ENCODE results near the gene TRIM66.

The TRIM66 gene

GRCh38 chr11:8654503-8654902, 28.0 kb downstream of the TRIM66 start:
- DNase-seq = peak; percentile 14

GRCh38 chr11:8652140-8652539, 30.3 kb downstream of the TRIM66 start:
- DNase-seq = peak; percentile 97

GRCh38 chr11:8650401-8650990, 32.0 kb downstream of the TRIM66 start:
- peak; percentile 22 for DNase-seq

- peak; percentile 83 for DNase-seq
Observed at GRCh38 chr11:8649361-8649760, 33.1 kb downstream of the TRIM66 start.

- no peak for DNase-seq
Observed at GRCh38 chr11:8646873-8647272, 35.6 kb downstream of the TRIM66 start.

GRCh38 chr11:8642196-8642841, 40.1 kb downstream of the TRIM66 start:
- DNase-seq = no peak

GRCh38 chr11:8641332-8641731, 41.1 kb downstream of the TRIM66 start:
- no peak for DNase-seq

GRCh38 chr11:8640267-8640906, 42.1 kb downstream of the TRIM66 start:
- DNase-seq = no peak

- no peak for DNase-seq
Observed at GRCh38 chr11:8639655-8640054, 42.8 kb downstream of the TRIM66 start.

GRCh38 chr11:8638300-8638699, 44.2 kb downstream of the TRIM66 start:
- peak; percentile 46 for DNase-seq

GRCh38 chr11:8636127-8636526, 46.3 kb downstream of the TRIM66 start:
- no peak for DNase-seq

GRCh38 chr11:8634498-8634897, 48.0 kb downstream of the TRIM66 start:
- no peak for DNase-seq

- DNase-seq = peak; percentile 84
Observed at GRCh38 chr11:8631395-8632118, 50.9 kb downstream of the TRIM66 start.

GRCh38 chr11:8624698-8625097, 57.8 kb downstream of the TRIM66 start:
- no peak for DNase-seq

GRCh38 chr11:8621147-8621546, 61.3 kb downstream of the TRIM66 start:
- DNase-seq = no peak

- DNase-seq = no peak
Observed at GRCh38 chr11:8617063-8617462, 65.4 kb downstream of the TRIM66 start.

- no peak for DNase-seq
Observed at GRCh38 chr11:8615291-8616032, 67.0 kb downstream of the TRIM66 start.

- no peak for DNase-seq
Observed at GRCh38 chr11:8614497-8614896, 68.0 kb downstream of the TRIM66 start.

GRCh38 chr11:8613036-8613435, 69.4 kb downstream of the TRIM66 start:
- DNase-seq = no peak

- no peak for DNase-seq
Observed at GRCh38 chr11:8612522-8612921, 69.9 kb downstream of the TRIM66 start.

- DNase-seq = peak; percentile 8
Observed at GRCh38 chr11:8610532-8611116, 71.8 kb downstream of the TRIM66 start.

- DNase-seq = peak; percentile 45
Observed at GRCh38 chr11:8608652-8609051, 73.8 kb downstream of the TRIM66 start.
